ENCODE data around the gene CIDEB.

Gene CIDEB

GRCh38 chr14:24308342-24309124, 756 bp upstream of the CIDEB start:
- no peak for TF ChIP-seq CTCF (IDR thresholded peaks at IDR 0.05; ENCODE audit: control insufficient read depth, extremely low read depth, insufficient read depth)
- no peak overlapping the region for H3K4me3 ChIP-seq (ENCODE audit: low read depth, low read length)
- DNase-seq (ENCODE audit: low read depth) = no peak

- TF ChIP-seq CTCF (IDR thresholded peaks at IDR 0.05; ENCODE audit: control insufficient read depth, extremely low read depth, insufficient read depth) = no peak
- DNase-seq (ENCODE audit: low read depth) = no peak
- no peak overlapping the region for H3K4me3 ChIP-seq (ENCODE audit: low read depth, low read length)
These were observed 612 bp downstream of the CIDEB start for GRCh38 chr14:24307156-24307574.

- DNase-seq (ENCODE audit: low read depth) = no peak
- no peak overlapping the region for H3K4me3 ChIP-seq (ENCODE audit: low read depth, low read length)
- TF ChIP-seq CTCF (IDR thresholded peaks at IDR 0.05; ENCODE audit: control insufficient read depth, extremely low read depth, insufficient read depth) = no peak
These were observed 3.8 kb downstream of the CIDEB start for GRCh38 chr14:24304019-24304387.

GRCh38 chr14:24300326-24300980, 7.3 kb downstream of the CIDEB start:
- DNase-seq (ENCODE audit: low read depth) = no peak
- H3K4me3 ChIP-seq (ENCODE audit: low read depth, low read length) = peak overlapping the region; percentile 98
- TF ChIP-seq CTCF (IDR thresholded peaks at IDR 0.05; ENCODE audit: control insufficient read depth, extremely low read depth, insufficient read depth) = no peak

- peak; percentile 76 for DNase-seq (ENCODE audit: low read depth)
- peak within 1 kb of the TSS; percentile 98 for H3K4me3 ChIP-seq (ENCODE audit: low read depth, low read length)
- TF ChIP-seq CTCF (IDR thresholded peaks at IDR 0.05; ENCODE audit: control insufficient read depth, extremely low read depth, insufficient read depth) = no peak
These were observed 8.3 kb downstream of the CIDEB start, which contains the start of the genes DHRS1 and NOP9 for GRCh38 chr14:24299255-24300191. Gene DHRS1 (minus strand): TSS chr14:24299780. CDS start chr14:24299106, 674 bp downstream. Gene NOP9 (plus strand): TSS chr14:24299850. CDS start chr14:24299955, 105 bp downstream.

GRCh38 chr14:24298892-24299254, 8.9 kb downstream of the CIDEB start:
- no peak for DNase-seq (ENCODE audit: low read depth)
- H3K4me3 ChIP-seq (ENCODE audit: low read depth, low read length) = peak overlapping the region; percentile 98
- TF ChIP-seq CTCF (IDR thresholded peaks at IDR 0.05; ENCODE audit: control insufficient read depth, extremely low read depth, insufficient read depth) = no peak

Data from LNCaP clone FGC (cell line).